Psoas muscle (tissue), 8 donors: ENCODE measurements around the gene PTBP1. TPM values are rescaled to one million over a fixed set of nuclear protein-coding genes. Genes with fewer than 3 reads are reported as not detected.
"Not testable (repeated sequence)": the region's sequence is repeated elsewhere in the genome, so short reads cannot be mapped to it uniquely, and the experiment has no call there.

Experiments used
- ATAC-seq, 4 donors: fragments of 200-7000 bp; cut with Tn5 transposase; one replicate each; pipeline ENCODE4 v1.9.1; 2020; ENCODE audit warnings: moderate library complexity in 3 of 4, mild to moderate bottlenecking in 2 of 4
- DNase-seq, 2 donors: peaks; one replicate each; pipeline ENCODE4 v3.0.0-alpha.2; 2020
- H3K27ac ChIP-seq: fragments of 200-600 bp; one replicate; pipeline ENCODE4 v1.8.0; 2022
- H3K27me3 ChIP-seq, 3 donors: fragments of 200-600 bp in 1 of 3; one replicate each; pipeline versions ENCODE4 v1.6.1 to v1.8.0; 2013 to 2022; ENCODE audit warnings: low read length in 2 of 3, mild to moderate bottlenecking in 2 of 3, moderate library complexity in 1 of 3; ENCODE audit not compliant: insufficient read depth in 3 of 3
- H3K36me3 ChIP-seq, 2 donors: fragments of 200-600 bp in 1 of 2; one replicate each; pipeline versions ENCODE4 v1.6.1 to v1.8.0; 2013 to 2022; ENCODE audit warnings: low read depth in 1 of 2, mild to moderate bottlenecking in 1 of 2, moderate library complexity in 1 of 2; ENCODE audit not compliant: insufficient read depth in 1 of 2
- H3K4me1 ChIP-seq: fragments of 200-600 bp; one replicate; pipeline ENCODE4 v1.8.0; 2022
- H3K4me3 ChIP-seq: fragments of 200-600 bp; one replicate; pipeline ENCODE4 v1.8.0; 2022; ENCODE audit warnings: mild to moderate bottlenecking
- H3K9me3 ChIP-seq: fragments of 200-600 bp; one replicate; pipeline ENCODE4 v1.8.0; 2022
- CTCF ChIP-seq: fragments of 200-600 bp; IDR thresholded peaks from one replicate; pipeline ENCODE4 v1.8.0; 2022; ENCODE audit warnings: antibody characterized with exemption
- WGBS, 3 donors: extraction: QIAGEN DNeasy Blood & Tissue Kit; methylation state at CpG; one replicate each; pipeline versions ENCODE4 v1.1.6 to v1.1.7; 2013; 5-methylcytosine and 5-hydroxymethylcytosine counted together
- intact Hi-C, 2 donors: fragments of 100-400 bp; cut with DNase I; formaldehyde crosslinking; loops; one replicate each; pipeline versions ENCODE4 v1.11.0 to v1.14.2; 2022
- polyA plus RNA-seq, 3 donors: library from polyadenylated mRNA; stranded (reverse); fragments of 200-250 nt; gene quantifications; one replicate each; pipeline ENCODE4 v1.2.3, GENCODE V29; 2013
- total RNA-seq, 4 donors: library from RNA; stranded (reverse); fragmentation: NEBNext Ultra II Directional in 2 of 4; extraction: Animal tissue kit (Norgen Biotek cat#: 25700) in 2 of 4; gene quantifications; one replicate each; pipeline versions ENCODE4 v1.2.1 to v1.2.4, GENCODE V29; 2021 to 2023
- donor health status: healthy with polysubstance abuse.
- donor health status: DM: no; HTN: no; CAD: no; lungs with moderate emphysema.
- donor health status: Bipolar disorder and iron deficiency.
- donor health status: healthy.
- donor health status: DM: yes; HTN: yes; CAD: no.
- donor health status: DM: no; HTN: no; CAD: no.
- donor health status: DM: no; HTN: no; CAD: no.
- donor health status: DM: yes; HTN: yes; CAD: no.

PTBP1 gene
- total and polyA plus RNA-seq, 7 donors, result 24.2 to 69.4 (median 36.5) TPM

GRCh38 chr19:840519-841206, 43.4 kb downstream of the PTBP1 start, which contains the start of gene PRTN3:
Gene PRTN3 (plus strand): TSS chr19:840999. CDS start chr19:841009, 10 bp downstream.
- H3K9me3 ChIP-seq, result no peaks in the 10 kb centered on the region
- ATAC-seq (peak in 1 of 4 donors; percentile 20), DNase-seq (no peak)
- H3K4me1 ChIP-seq, result peaks cover 8% of the 10 kb centered on the region
- TF ChIP-seq CTCF, result no peak
- peaks cover 0 to 83% (median 14%) of the 10 kb centered on the region in 3 donors for H3K27me3 ChIP-seq
- WGBS, 3 donors, result 53 to 66% (median 64%) methylated on average over 23 to 24 of the region's 24 CpGs
- H3K4me3 ChIP-seq, result no peak within 1 kb of the TSS
- no peak within 1 kb of the TSS for H3K27ac ChIP-seq
- H3K36me3 ChIP-seq, result no peaks in the 10 kb centered on the region
- intact Hi-C loops, result no loop called here

GRCh38 chr19:842802-843179, 45.5 kb downstream of the PTBP1 start:
- H3K9me3 ChIP-seq, H3K27ac ChIP-seq, DNase-seq, H3K4me3 ChIP-seq, H3K36me3 ChIP-seq, ATAC-seq, intact Hi-C loops, H3K4me1 ChIP-seq: not testable (repeated sequence)
- WGBS, 3 donors, result 64 to 75% (median 69%) methylated on average over 7 of the region's 7 CpGs
- H3K27me3 ChIP-seq, result peaks cover 0 to 85% (median 13%) of the 10 kb centered on the region in 3 donors

- no peaks in the 10 kb centered on the region for H3K9me3 ChIP-seq
- intact Hi-C loops, result no loop called here
- H3K27me3 ChIP-seq, result peaks cover 0 to 90% (median 15%) of the 10 kb centered on the region in 3 donors
- peaks cover 8% of the 10 kb centered on the region for H3K4me1 ChIP-seq
- TF ChIP-seq CTCF, result no peak
- ATAC-seq, result peak in 3 of 4 donors; percentile 40 to 46 (median 43)
- no peaks in the 10 kb centered on the region for H3K36me3 ChIP-seq
- H3K4me3 ChIP-seq, result peak overlapping the region; percentile 15
- peak in 1 of 2 donors; percentile 31 for DNase-seq
- H3K27ac ChIP-seq, result no peak overlapping the region
- 4 to 5% (median 4%) methylated on average over 23 to 46 of the region's 46 CpGs for WGBS, 3 donors
Observed at GRCh38 chr19:843180-843835, 46.1 kb downstream of the PTBP1 start.

GRCh38 chr19:843836-844545, 46.7 kb downstream of the PTBP1 start:
- H3K27ac ChIP-seq, result no peak overlapping the region
- ATAC-seq, result no peak
- no peaks in the 10 kb centered on the region for H3K36me3 ChIP-seq
- no peak for TF ChIP-seq CTCF
- H3K4me1 ChIP-seq, result peaks cover 8% of the 10 kb centered on the region
- WGBS, 3 donors, result 10 to 26% (median 21%) methylated on average over 25 to 67 of the region's 70 CpGs
- H3K4me3 ChIP-seq, result peak overlapping the region; percentile 15
- peaks cover 0 to 88% (median 15%) of the 10 kb centered on the region in 3 donors for H3K27me3 ChIP-seq
- intact Hi-C loops, result no loop called here
- DNase-seq, result no peak
- H3K9me3 ChIP-seq, result no peaks in the 10 kb centered on the region

GRCh38 chr19:844546-844971, 47.3 kb downstream of the PTBP1 start:
- H3K36me3 ChIP-seq, result no peaks in the 10 kb centered on the region
- TF ChIP-seq CTCF, result no peak
- intact Hi-C loops, result no loop called here
- 24 to 39% (median 31%) methylated on average over 11 of the region's 11 CpGs for WGBS, 3 donors
- peaks cover 8% of the 10 kb centered on the region for H3K4me1 ChIP-seq
- no peak overlapping the region for H3K4me3 ChIP-seq
- ATAC-seq, result no peak
- peaks cover 0 to 85% (median 16%) of the 10 kb centered on the region in 3 donors for H3K27me3 ChIP-seq
- H3K27ac ChIP-seq, result no peak overlapping the region
- no peaks in the 10 kb centered on the region for H3K9me3 ChIP-seq
- peak in 1 of 2 donors; percentile 46 for DNase-seq
